Liver (tissue), 3 donors: ENCODE results near the gene RNGTT.

Experiments used
- RAD21 ChIP-seq, 2 donors: IDR thresholded peaks; 2 replicates each; pipeline ENCODE4 v1.6.1; 2016; ENCODE audit warnings: antibody characterized with exemption in 2 of 2, mild to moderate bottlenecking in 2 of 2
- TAF1 ChIP-seq: conservative IDR thresholded peaks from 2 replicates; pipeline ENCODE4 v1.6.1; 2016; ENCODE audit warnings: antibody characterized with exemption, mild to moderate bottlenecking
- TF ChIP-seq, protein P1 (sequence below): fragments of 150-350 bp; IDR thresholded peaks from 2 replicates; pipeline ENCODE4 v1.5.1; 2017; ENCODE audit warnings: improper control_type of control experiment, low read depth, low read length; ENCODE audit not compliant: missing input control
- TF ChIP-seq, protein P2 (sequence below): IDR thresholded peaks from 2 replicates; pipeline ENCODE4 v1.6.1; 2016; ENCODE audit warnings: antibody characterized with exemption
- donor health status: healthy.
- donor health status: healthy.

DNA sequence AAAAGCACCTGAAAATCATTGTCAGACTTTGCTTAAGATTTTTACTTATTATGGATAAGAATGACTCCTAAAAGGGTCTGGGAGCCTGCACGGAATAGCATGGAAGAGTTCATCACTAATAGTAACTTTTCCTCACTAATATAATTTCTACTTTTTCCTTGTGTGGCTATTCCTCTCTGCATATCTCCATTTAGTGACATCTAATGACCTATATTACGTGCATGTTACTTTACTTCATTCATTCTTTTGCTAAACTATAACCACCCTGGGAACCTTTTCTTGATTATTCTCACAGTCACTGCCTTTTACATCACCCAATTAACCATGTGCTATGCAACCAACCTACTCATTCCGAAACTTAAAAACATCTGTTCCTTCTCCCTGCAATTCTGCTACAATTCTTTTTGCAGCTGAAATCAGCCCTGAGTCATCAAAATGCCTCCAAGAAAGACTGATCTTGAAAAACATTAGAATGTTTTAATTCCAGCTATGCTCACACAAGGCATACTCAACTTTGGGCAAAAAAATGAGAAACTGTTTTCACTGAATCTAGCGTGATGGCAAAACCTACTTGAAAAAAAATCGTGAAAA lies 313.3 kb downstream of the RNGTT start:
- no peak for TF ChIP-seq RAD21 (IDR thresholded peaks at IDR 0.05)
- TF ChIP-seq, protein P1, sequence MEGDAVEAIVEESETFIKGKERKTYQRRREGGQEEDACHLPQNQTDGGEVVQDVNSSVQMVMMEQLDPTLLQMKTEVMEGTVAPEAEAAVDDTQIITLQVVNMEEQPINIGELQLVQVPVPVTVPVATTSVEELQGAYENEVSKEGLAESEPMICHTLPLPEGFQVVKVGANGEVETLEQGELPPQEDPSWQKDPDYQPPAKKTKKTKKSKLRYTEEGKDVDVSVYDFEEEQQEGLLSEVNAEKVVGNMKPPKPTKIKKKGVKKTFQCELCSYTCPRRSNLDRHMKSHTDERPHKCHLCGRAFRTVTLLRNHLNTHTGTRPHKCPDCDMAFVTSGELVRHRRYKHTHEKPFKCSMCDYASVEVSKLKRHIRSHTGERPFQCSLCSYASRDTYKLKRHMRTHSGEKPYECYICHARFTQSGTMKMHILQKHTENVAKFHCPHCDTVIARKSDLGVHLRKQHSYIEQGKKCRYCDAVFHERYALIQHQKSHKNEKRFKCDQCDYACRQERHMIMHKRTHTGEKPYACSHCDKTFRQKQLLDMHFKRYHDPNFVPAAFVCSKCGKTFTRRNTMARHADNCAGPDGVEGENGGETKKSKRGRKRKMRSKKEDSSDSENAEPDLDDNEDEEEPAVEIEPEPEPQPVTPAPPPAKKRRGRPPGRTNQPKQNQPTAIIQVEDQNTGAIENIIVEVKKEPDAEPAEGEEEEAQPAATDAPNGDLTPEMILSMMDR = no peak
- TF ChIP-seq, protein P2, sequence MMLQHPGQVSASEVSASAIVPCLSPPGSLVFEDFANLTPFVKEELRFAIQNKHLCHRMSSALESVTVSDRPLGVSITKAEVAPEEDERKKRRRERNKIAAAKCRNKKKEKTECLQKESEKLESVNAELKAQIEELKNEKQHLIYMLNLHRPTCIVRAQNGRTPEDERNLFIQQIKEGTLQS = no peak
- no peak for TF ChIP-seq TAF1
